ENCODE results near the gene JAGN1. TPM values are rescaled to one million over a fixed set of nuclear protein-coding genes. Genes with fewer than 3 reads are reported as not detected.
"Not testable (repeated sequence)": the region's sequence is repeated elsewhere in the genome, so short reads cannot be mapped to it uniquely, and the experiment has no call there.

JAGN1 gene
- total RNA-seq, 2 donors from 2014 or later: 22.8 to 32.0 TPM

- Mint-ChIP-seq H3K27ac (no peak within 1 kb of the TSS), H3K27me3 (no peaks in the 10 kb centered on the region), H3K4me1 (no peaks in the 10 kb centered on the region), H3K36me3 (ENCODE audit: low read depth) (no peaks in the 10 kb centered on the region), H3K9me3 (no peaks in the 10 kb centered on the region), H3K4me3 (no peak within 1 kb of the TSS)
- no peak for ATAC-seq (replicated peaks)
Observed at GRCh38 chr3:9879830-9880549, 10.4 kb upstream of the JAGN1 start, which contains the start of gene CIDEC. Gene CIDEC, minus strand, starts transcription at chr3:9880253. Its CDS starts 1,767 bp downstream, at chr3:9878486.

DNA sequence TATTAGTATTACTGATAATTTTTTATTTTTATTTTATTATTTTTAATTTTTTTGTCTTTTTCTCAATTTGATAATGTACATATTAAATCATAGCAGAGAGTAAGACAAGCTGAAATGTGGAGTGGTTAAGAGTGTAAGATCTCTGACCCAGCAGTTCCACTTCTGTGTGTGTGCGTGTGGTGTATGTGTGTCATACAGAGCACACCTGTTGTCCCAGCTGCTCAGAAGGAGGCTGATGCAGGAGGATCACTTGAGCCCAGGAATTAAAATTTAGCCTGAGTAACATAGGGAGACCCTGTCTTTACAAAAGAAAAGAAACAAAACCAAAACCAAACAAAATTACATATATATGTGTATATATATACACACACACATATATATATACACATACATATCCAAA, 9.0 kb upstream of the JAGN1 start:
- no peaks in the 10 kb centered on the region for H3K9me3 Mint-ChIP-seq
- no peaks in the 10 kb centered on the region for H3K36me3 Mint-ChIP-seq (ENCODE audit: low read depth)
- no peaks in the 10 kb centered on the region for H3K27me3 Mint-ChIP-seq
- ATAC-seq (replicated peaks): no peak
- no peaks in the 10 kb centered on the region for H3K4me1 Mint-ChIP-seq
- H3K4me3 Mint-ChIP-seq: no peak overlapping the region
- H3K27ac Mint-ChIP-seq: no peak overlapping the region

DNA sequence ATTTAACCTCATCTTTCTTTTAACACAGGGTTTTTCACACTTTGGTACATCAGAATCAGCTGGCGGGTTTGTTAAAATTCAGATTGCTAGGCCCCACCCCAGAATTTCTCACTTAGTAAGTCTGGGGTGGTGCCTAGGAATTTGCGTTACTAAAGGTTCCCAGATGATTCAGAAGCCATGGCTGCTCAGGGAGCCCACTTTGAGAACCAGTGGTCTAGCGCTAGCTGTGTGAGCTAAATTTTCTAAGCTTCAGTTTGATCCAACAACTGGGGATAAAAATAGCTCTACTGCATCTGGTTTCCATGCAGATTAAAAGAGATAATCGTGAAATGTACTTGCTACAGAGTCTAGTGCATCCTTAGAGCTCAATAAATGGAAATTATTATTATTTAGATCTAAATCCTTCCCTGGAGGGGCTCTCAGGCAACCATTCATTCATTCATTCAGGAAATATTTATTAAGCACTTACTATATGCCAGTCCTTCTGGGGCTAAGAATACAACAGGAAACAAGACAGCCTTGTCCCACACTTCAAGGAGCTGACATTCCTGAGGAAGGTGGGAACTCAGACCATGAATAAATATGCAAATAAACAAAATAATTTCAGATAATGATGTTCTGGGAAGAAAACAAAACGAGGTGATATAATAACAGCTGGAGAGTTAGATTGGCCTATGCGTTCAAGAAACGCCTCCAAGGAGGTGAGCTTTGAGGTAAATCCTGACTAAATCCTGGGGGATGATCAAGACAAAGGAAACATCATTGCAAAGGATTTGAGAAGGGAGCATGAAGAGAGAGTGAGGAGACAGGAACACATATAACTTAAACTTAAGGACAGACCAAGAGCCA, 6.5 kb upstream of the JAGN1 start:
- no peaks in the 10 kb centered on the region for H3K36me3 Mint-ChIP-seq (ENCODE audit: low read depth)
- ATAC-seq (replicated peaks): no peak
- H3K9me3 Mint-ChIP-seq: no peaks in the 10 kb centered on the region
- no peaks in the 10 kb centered on the region for H3K4me1 Mint-ChIP-seq
- H3K27ac Mint-ChIP-seq: no peak overlapping the region
- no peak overlapping the region for H3K4me3 Mint-ChIP-seq
- H3K27me3 Mint-ChIP-seq: no peaks in the 10 kb centered on the region

DNA sequence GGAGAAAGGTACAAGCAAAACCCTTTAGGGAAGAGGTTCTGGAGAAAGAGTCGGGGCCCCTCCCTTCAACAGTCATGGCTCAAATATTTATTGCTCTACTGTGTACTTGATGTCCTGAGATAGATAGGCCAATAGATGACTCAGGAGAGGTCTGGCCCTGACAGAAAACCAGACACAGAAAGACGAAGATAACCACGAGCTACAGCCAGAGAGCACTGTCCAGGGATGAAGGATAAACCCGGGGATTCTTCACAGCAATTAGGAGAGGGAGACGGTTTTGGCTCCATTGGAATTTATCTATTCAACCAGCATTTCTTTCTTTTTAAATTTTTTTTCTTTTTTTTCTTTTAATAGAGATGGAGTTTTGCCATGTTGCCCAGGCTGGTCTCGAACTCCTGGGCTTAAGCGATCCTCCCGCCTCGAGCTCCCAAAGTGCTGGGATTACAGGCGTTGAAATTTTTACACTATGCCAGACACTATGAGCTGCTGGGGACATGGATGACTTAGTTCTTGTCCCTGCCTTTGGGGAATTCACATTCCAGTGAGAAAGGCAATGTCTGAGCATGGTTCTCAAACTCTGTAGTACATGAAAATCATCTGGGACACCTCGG, 5.8 kb upstream of the JAGN1 start:
- no peaks in the 10 kb centered on the region for H3K36me3 Mint-ChIP-seq (ENCODE audit: low read depth)
- H3K27me3 Mint-ChIP-seq: no peaks in the 10 kb centered on the region
- no peak for ATAC-seq (replicated peaks)

DNA sequence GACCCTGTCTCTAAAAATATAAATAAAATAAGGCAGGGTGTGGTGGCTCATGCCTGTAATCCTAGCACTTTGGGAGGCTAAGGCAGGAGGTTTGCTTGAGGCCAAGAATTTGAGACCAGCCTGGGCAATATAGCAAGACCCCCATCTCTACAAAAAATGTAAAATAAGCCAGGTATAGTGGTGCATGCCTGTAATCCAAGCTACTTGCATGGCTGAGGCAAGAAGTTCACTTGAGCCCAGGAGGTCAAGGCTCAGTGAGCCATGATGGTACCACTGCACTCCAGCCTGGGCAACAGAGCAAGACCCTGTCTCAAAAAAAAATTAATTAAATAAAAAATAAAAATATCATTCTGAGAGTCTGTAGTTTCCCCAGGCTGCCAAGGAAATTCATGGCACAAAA, 4.1 kb upstream of the JAGN1 start:
- Mint-ChIP-seq H3K9me3 (no peaks in the 10 kb centered on the region), H3K27ac (no peak overlapping the region), H3K36me3 (ENCODE audit: low read depth) (peaks cover 11% of the 10 kb centered on the region), H3K4me1 (no peaks in the 10 kb centered on the region), H3K27me3 (no peaks in the 10 kb centered on the region), H3K4me3 (no peak overlapping the region)
- ATAC-seq (replicated peaks): no peak

More for the DNA sequence above, 5.8 kb upstream of the JAGN1 start:
- no peaks in the 10 kb centered on the region for H3K4me1 Mint-ChIP-seq
- no peak overlapping the region for H3K27ac Mint-ChIP-seq
- no peak overlapping the region for H3K4me3 Mint-ChIP-seq
- no peaks in the 10 kb centered on the region for H3K9me3 Mint-ChIP-seq

DNA sequence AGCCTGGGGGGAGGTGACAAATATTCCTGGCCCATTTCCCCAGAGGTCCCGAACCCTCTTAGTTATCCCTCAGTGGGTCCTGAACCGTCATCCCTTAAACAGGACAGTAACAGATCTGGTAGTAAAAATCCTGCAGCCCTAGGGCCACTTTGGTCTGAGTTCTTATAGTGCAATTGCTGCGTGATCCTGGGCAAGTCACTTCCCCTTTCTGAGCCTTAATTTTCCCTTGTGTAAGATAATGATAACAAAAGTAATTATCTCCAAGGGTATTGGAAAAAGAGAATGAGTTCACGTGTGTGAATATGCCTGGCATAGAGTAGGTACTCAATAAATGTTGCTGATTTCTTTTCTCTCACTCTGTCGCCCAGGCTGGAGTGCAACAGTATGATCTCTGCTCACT, 2.9 kb upstream of the JAGN1 start:
- Mint-ChIP-seq H3K9me3 (no peaks in the 10 kb centered on the region), H3K27me3 (no peaks in the 10 kb centered on the region), H3K27ac (no peak overlapping the region), H3K4me1 (peaks cover 4% of the 10 kb centered on the region), H3K36me3 (ENCODE audit: low read depth) (peaks cover 22% of the 10 kb centered on the region), H3K4me3 (no peak overlapping the region)
- no peak for ATAC-seq (replicated peaks)

DNA sequence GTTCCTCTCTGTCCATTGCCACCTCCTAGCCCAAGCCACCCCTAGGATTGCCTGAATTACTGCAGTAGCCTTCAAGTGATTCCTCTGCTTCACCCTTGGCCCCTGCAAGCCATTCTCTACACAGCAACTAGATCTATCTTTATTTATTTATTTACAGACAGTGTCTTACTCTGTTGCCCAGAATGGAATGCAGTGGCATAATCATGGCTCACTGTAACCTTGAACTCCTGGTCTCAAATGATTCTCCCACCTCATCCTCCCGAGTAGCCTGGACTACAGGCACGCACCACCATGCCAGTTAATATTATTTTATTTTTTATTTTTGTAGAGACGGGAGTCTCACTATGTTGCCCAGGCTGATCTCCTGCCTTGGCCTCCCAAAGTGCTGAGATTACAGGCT, 1.9 kb upstream of the JAGN1 start:
- ATAC-seq (replicated peaks): no peak
- peaks cover 32% of the 10 kb centered on the region for H3K36me3 Mint-ChIP-seq (ENCODE audit: low read depth)
- no peak overlapping the region for H3K4me3 Mint-ChIP-seq
- H3K27ac Mint-ChIP-seq: no peak overlapping the region
- peaks cover 12% of the 10 kb centered on the region for H3K4me1 Mint-ChIP-seq
- H3K27me3 Mint-ChIP-seq: no peaks in the 10 kb centered on the region
- H3K9me3 Mint-ChIP-seq: no peaks in the 10 kb centered on the region

DNA sequence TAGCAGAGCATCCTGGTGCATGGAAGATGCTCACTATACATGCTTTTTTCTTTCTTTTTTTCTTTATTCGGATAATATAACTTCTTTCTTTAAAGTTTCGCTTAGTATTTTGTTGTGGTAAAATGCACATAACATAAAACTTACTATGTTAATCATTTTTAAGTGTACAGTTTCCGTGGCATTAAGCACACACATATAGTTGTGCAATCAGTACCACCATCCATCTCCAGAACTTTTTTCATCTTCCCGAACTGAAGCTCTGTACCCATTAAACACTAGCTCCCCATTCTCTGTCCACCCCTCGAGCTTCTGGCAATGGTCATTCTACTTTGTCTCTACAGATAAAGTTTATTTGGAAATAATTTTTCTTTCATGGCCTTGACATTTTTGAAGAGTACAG, 1.0 kb upstream of the JAGN1 start:
- no peak for ATAC-seq (replicated peaks)
- Mint-ChIP-seq H3K9me3 (no peaks in the 10 kb centered on the region), H3K27me3 (no peaks in the 10 kb centered on the region), H3K27ac (peak overlapping the region; percentile 97), H3K4me1 (peaks cover 19% of the 10 kb centered on the region), H3K36me3 (ENCODE audit: low read depth) (peaks cover 41% of the 10 kb centered on the region), H3K4me3 (peak overlapping the region; percentile 89)

DNA sequence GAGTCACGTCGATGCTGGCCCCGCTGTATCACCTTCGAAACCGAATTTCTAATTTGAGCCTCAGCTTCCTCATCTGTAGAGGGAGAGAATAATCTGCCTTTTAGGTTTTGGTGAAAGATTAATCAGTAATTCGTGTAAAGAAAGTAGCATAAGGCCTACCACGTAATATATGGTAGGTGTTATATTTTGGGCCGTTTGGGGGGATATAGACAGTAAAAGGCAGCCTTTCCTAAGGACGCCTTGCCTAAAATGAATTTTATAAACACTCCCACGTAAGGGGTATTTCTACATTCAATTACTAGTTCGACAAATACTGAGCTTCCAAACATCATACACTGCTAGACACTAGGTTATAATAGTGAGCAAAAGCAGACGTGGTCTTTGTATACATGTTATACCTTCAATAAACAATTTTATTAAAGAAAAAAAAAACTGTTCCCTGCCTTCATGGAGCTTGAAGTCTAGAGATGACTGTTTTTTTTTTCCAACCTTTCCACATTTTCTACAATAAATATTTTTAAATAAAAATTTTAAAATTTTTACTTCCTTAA, 737 bp downstream of the JAGN1 start:
- Mint-ChIP-seq H3K4me1 (peaks cover 26% of the 10 kb centered on the region), H3K27ac (peak overlapping the region; percentile 97), H3K4me3 (peak overlapping the region; percentile 89), H3K9me3 (no peaks in the 10 kb centered on the region), H3K36me3 (ENCODE audit: low read depth) (peaks cover 50% of the 10 kb centered on the region), H3K27me3 (no peaks in the 10 kb centered on the region)
- peak; percentile 0 for ATAC-seq (replicated peaks)

DNA sequence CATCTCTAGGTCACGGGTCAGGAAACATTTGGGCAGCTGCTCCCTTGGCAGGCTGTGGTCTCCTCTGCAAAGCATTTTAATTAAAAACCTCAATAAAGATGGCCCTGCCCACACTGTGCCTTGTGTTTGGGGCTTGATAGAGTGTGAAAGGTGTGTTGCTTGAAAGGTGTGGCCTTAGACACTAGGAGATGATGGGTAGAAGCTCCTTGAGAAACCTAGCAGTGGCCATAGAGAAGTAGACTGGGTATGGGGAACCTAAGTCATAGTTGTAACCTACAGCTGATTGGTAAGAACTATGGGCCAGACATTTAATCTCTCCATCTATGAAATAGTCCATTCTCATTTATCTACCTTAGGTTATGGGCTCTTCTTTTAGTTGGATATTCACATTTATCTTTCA, 3.3 kb downstream of the JAGN1 start:
- peaks cover 34% of the 10 kb centered on the region for H3K4me1 Mint-ChIP-seq
- no peak for ATAC-seq (replicated peaks)
- H3K36me3 Mint-ChIP-seq (ENCODE audit: low read depth): peaks cover 50% of the 10 kb centered on the region
- no peaks in the 10 kb centered on the region for H3K9me3 Mint-ChIP-seq
- peak overlapping the region; percentile 89 for H3K4me3 Mint-ChIP-seq
- H3K27me3 Mint-ChIP-seq: no peaks in the 10 kb centered on the region
- peak overlapping the region; percentile 83 for H3K27ac Mint-ChIP-seq

GRCh38 chr3:9895715-9896114, 5.3 kb downstream of the JAGN1 start:
- not testable (repeated sequence) for ATAC-seq (replicated peaks); H3K4me3 Mint-ChIP-seq; H3K27ac Mint-ChIP-seq; H3K27me3 Mint-ChIP-seq; H3K9me3 Mint-ChIP-seq
- Mint-ChIP-seq H3K36me3 (ENCODE audit: low read depth) (peaks cover 45% of the 10 kb centered on the region), H3K4me1 (peaks cover 38% of the 10 kb centered on the region)

DNA sequence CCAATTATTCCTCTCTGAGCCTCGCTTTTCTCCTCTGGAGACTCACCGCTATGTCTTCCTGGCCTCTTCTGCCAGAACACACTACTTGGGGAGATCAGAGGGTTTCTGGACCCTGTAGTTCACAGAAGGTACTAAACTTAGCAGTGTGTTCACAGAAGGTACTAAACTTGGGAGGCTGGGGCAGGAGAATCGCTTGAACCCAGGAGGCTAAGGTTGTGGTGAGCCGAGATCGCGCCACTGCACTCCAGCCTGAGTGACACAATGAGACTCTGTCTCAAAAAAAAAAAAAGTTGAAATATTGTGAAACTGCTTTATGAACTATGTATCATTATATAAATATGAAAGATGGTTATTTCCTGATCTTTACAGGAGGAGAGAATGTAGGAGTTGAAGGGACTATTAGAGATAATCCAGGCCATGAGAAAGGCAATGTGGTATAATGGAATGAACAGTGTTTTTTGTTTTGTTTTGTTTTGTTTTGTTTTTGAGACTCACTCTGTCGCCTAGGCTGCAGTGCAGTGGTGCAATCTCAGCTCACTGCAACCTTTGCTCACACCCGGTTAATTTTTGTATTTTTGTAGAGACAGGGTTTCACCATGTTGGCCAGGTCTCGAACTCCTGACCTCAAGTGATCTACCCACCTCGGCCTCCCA, 6.5 kb downstream of the JAGN1 start:
- H3K4me3 Mint-ChIP-seq; ATAC-seq (replicated peaks); H3K9me3 Mint-ChIP-seq; H3K27me3 Mint-ChIP-seq: not testable (repeated sequence)
- H3K36me3 Mint-ChIP-seq (ENCODE audit: low read depth): peaks cover 34% of the 10 kb centered on the region
- H3K4me1 Mint-ChIP-seq: peaks cover 44% of the 10 kb centered on the region
- H3K27ac Mint-ChIP-seq: peak overlapping the region; percentile 20

- H3K36me3 Mint-ChIP-seq (ENCODE audit: low read depth): peaks cover 26% of the 10 kb centered on the region
- peaks cover 46% of the 10 kb centered on the region for H3K4me1 Mint-ChIP-seq
- H3K4me3 Mint-ChIP-seq: no peak overlapping the region
- ATAC-seq (replicated peaks): no peak
- H3K27ac Mint-ChIP-seq: peak overlapping the region; percentile 20
- no peaks in the 10 kb centered on the region for H3K9me3 Mint-ChIP-seq
- no peaks in the 10 kb centered on the region for H3K27me3 Mint-ChIP-seq
Observed at GRCh38 chr3:9897408-9898372, 7.3 kb downstream of the JAGN1 start.
